Vagina (tissue), 2 donors: ENCODE data around the gene ASIC5. TPM values are rescaled to one million over a fixed set of nuclear protein-coding genes. Genes with fewer than 3 reads are reported as not detected.

Experiments used
- DNase-seq, 2 donors: peaks; one replicate each; pipeline ENCODE4 v3.0.0-alpha.2; 2017; ENCODE audit errors: extremely low spot score in 2 of 2
- H3K27ac ChIP-seq: fragments of 200-600 bp; sonication (generic); one replicate; pipeline ENCODE4 v1.5.1; 2019
- H3K27me3 ChIP-seq: fragments of 200-600 bp; sonication (generic); one replicate; pipeline ENCODE4 v1.5.1; 2019
- H3K36me3 ChIP-seq, 2 donors: fragments of 200-600 bp; sonication (generic); one replicate each; pipeline ENCODE4 v1.5.1; 2017 to 2019
- H3K4me1 ChIP-seq: fragments of 200-600 bp; sonication (generic); one replicate; pipeline ENCODE4 v1.5.1; 2019
- H3K4me3 ChIP-seq, 2 donors: fragments of 200-600 bp; sonication (generic); 1 replicate in 1 of 2; 2 replicates in 1 of 2; pipeline ENCODE4 v1.5.1; 2016 to 2019
- H3K9me3 ChIP-seq: fragments of 200-600 bp; sonication (generic); one replicate; pipeline ENCODE4 v1.5.1; 2019
- CTCF ChIP-seq, 3 experiments: fragments of 450-650 bp in 2 of 3; fragments of 200-600 bp in 1 of 3; sonication (generic) in 1 of 3; IDR thresholded peaks; one replicate each; pipeline ENCODE4 v1.5.1; 2017 to 2019; ENCODE audit warnings: antibody characterized with exemption in 3 of 3, mild to moderate bottlenecking in 2 of 3, moderate library complexity in 2 of 3
- POLR2A ChIP-seq, 2 donors: fragments of 450-650 bp; IDR thresholded peaks; one replicate each; pipeline ENCODE4 v1.6.1; 2017; ENCODE audit warnings: antibody characterized with exemption in 2 of 2, mild to moderate bottlenecking in 2 of 2, moderate library complexity in 2 of 2
- POLR2AphosphoS5 ChIP-seq, 2 donors: sonication (generic); formaldehyde crosslinking; IDR thresholded peaks; one replicate each; pipeline ENCODE4 v1.9.0; 2017; ENCODE audit warnings: antibody characterized with exemption in 2 of 2, mild to moderate bottlenecking in 2 of 2, low read depth in 1 of 2; ENCODE audit not compliant: insufficient read depth in 1 of 2
- intact Hi-C: fragments of 100-400 bp; cut with DNase I; formaldehyde crosslinking; loops from one replicate; pipeline ENCODE4 v1.15.1; 2023
- total RNA-seq: library from RNA; depleted of rRNA; stranded (reverse); fragments of >200 nt; gene quantifications from one replicate; pipeline ENCODE4 v1.2.3, GENCODE V29; 2016

ASIC5 gene
- total RNA-seq, 1 donor from 2014 or later, result not detected

DNA sequence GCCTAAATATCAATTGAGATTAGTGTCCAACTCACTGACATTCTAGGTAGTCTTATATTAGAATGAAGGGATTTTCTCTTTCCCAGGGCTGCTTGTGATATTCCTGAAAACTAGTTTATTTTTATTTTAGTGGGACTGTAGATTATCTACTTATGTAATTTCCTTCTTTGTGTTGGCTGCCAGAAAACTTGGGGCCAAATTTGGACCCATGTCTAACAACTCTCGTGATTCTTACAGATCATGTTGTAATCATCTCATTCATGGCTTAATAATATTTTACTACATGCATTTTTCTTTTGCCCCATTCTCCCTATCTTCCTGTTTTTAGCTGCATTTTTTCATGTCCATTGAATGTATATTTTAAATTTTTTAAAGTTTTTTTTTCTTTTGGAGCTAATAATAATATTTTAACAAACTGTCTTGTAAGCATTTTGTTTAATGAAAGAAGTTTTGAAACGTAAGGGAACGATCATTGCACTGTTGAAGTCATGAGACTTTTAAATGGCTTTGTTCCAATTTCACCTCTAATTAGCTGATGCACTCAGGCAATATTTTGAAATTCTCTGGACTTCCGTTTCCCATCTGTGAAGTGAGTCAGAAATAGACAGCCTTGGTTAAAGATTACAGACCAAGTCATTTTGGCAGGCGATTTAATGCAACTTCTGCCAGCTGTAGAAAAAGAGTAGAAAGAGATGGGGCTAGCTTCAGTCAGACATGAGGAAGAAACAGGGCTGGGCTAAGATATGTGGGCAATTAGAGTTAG is 23.1 kb upstream of the ASIC5 start:
- no peaks in the 10 kb centered on the region for H3K36me3 ChIP-seq
- no peak for TF ChIP-seq CTCF (IDR thresholded peaks at IDR 0.05)
- no peak for TF ChIP-seq POLR2AphosphoS5 (IDR thresholded peaks at IDR 0.05; ENCODE audit: insufficient read depth in 1 of 2, low read depth in 1 of 2)
- no peak for TF ChIP-seq POLR2A (IDR thresholded peaks at IDR 0.05)
- H3K27ac ChIP-seq, result no peak overlapping the region
- intact Hi-C loops, result no loop called here
- H3K27me3 ChIP-seq, result no peaks in the 10 kb centered on the region
- no peaks in the 10 kb centered on the region for H3K9me3 ChIP-seq
- no peak for DNase-seq
- H3K4me1 ChIP-seq, result no peaks in the 10 kb centered on the region
- H3K4me3 ChIP-seq, result no peak overlapping the region

GRCh38 chr4:155887847-155888570 is 21.9 kb upstream of the ASIC5 start:
- Histone ChIP-seq H3K9me3 (no peaks in the 10 kb centered on the region), H3K27ac (no peak overlapping the region), H3K36me3 (no peaks in the 10 kb centered on the region), H3K4me1 (no peaks in the 10 kb centered on the region), H3K4me3 (no peak overlapping the region), H3K27me3 (no peaks in the 10 kb centered on the region)
- intact Hi-C loops, result no loop called here
- no peak for TF ChIP-seq CTCF (IDR thresholded peaks at IDR 0.05)
- TF ChIP-seq POLR2AphosphoS5 (IDR thresholded peaks at IDR 0.05; ENCODE audit: insufficient read depth in 1 of 2, low read depth in 1 of 2), result no peak
- TF ChIP-seq POLR2A (IDR thresholded peaks at IDR 0.05), result no peak
- DNase-seq, result no peak

DNA sequence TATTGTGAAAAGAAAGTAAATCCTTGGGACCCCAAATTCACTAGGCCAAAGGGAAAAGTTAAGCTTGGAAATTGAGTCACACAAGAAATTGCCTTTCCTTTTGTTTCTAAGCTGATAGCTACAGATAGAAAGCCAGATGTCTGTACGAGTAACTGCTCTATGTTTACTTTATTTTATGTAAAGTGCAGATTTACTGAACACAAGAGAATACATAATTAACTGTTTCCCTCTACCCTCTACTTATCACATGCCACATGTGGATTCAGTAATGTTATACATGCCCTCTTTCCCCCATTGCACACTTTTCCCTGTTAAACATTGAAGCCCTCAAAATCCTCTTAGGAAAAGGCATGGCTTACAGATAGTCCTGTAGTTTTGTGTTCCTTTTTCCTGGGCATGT is 21.0 kb upstream of the ASIC5 start:
- no peak for DNase-seq
- intact Hi-C loops, result no loop called here
- no peaks in the 10 kb centered on the region for H3K36me3 ChIP-seq
- no peaks in the 10 kb centered on the region for H3K27me3 ChIP-seq
- no peak overlapping the region for H3K4me3 ChIP-seq
- H3K9me3 ChIP-seq, result no peaks in the 10 kb centered on the region
- no peak for TF ChIP-seq POLR2AphosphoS5 (IDR thresholded peaks at IDR 0.05; ENCODE audit: insufficient read depth in 1 of 2, low read depth in 1 of 2)
- TF ChIP-seq POLR2A (IDR thresholded peaks at IDR 0.05), result no peak
- no peak for TF ChIP-seq CTCF (IDR thresholded peaks at IDR 0.05)
- H3K27ac ChIP-seq, result no peak overlapping the region
- no peaks in the 10 kb centered on the region for H3K4me1 ChIP-seq

DNA sequence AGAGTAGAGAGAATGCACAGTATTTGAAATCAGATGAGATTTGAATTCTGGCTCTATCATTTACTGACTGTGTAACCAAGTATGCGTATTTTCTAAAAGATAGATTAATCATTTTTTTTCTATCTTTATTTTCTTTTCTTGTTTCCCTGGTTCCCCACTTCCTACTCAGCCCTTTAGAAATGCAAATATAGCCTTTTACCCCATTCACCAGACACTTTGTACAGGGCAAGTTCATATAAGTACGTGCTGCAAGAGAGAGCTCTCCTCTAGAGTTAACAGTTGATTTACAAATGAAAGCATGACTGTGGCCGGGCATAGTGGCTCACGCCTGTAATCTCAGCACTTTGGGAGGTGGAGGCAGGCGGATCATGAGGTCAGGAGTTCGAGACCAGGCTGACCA is 19.6 kb upstream of the ASIC5 start:
- no peak overlapping the region for H3K27ac ChIP-seq
- H3K9me3 ChIP-seq, result no peaks in the 10 kb centered on the region
- TF ChIP-seq POLR2A (IDR thresholded peaks at IDR 0.05) (no peak), CTCF (IDR thresholded peaks at IDR 0.05) (no peak), POLR2AphosphoS5 (IDR thresholded peaks at IDR 0.05; ENCODE audit: insufficient read depth in 1 of 2, low read depth in 1 of 2) (no peak)
- H3K27me3 ChIP-seq, result no peaks in the 10 kb centered on the region
- H3K36me3 ChIP-seq, result no peaks in the 10 kb centered on the region
- intact Hi-C loops, result no loop called here
- DNase-seq, result no peak
- no peak overlapping the region for H3K4me3 ChIP-seq
- no peaks in the 10 kb centered on the region for H3K4me1 ChIP-seq

DNA sequence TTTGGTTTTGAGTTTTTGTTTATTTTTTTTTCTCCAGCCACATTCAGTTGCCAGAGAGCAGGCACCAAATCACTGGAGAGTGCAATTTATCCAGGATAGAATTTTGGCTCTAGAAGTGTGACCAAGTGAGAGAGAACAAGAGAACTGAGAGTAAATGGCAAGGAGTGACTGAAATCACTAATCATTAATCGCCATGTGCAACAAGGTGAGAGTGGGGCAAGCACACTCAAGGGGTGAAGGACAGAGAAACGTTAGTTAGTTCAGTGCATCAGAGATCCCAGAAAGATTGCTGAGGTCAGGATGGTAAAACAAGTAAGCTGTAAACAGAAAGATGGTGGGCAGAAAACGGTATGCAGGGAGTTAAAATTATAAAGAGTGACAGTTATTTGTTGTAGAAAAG is 17.8 kb upstream of the ASIC5 start:
- DNase-seq, result no peak
- Histone ChIP-seq H3K4me1 (no peaks in the 10 kb centered on the region), H3K27ac (no peak overlapping the region), H3K36me3 (no peaks in the 10 kb centered on the region), H3K27me3 (no peaks in the 10 kb centered on the region), H3K9me3 (no peaks in the 10 kb centered on the region), H3K4me3 (no peak overlapping the region)
- TF ChIP-seq POLR2AphosphoS5 (IDR thresholded peaks at IDR 0.05; ENCODE audit: insufficient read depth in 1 of 2, low read depth in 1 of 2), result no peak
- intact Hi-C loops, result no loop called here
